CD14-positive monocyte (primary cell): Measurements from ENCODE around the gene PRRC2A. TPM values are rescaled to one million over a fixed set of nuclear protein-coding genes. Genes with fewer than 3 reads are reported as not detected.

Source experiments
- DNase-seq, 3 donors: peaks; one replicate each; pipeline ENCODE4 v3.0.0-alpha.2; 2011 to 2022
- H2AFZ ChIP-seq: 2 replicates; pipeline ENCODE4 v1.6.0; 2012; ENCODE audit warnings: mild to moderate bottlenecking, low read depth, low read length, inconsistent platforms; ENCODE audit not compliant: insufficient read depth, poor library complexity, severe bottlenecking
- H3K27ac ChIP-seq, 2 donors: 1 replicate in 1 of 2; 2 replicates in 1 of 2; pipeline ENCODE4 v1.5.1; 2012 to 2013; ENCODE audit warnings: low read length in 2 of 2, control low read depth in 1 of 2, inconsistent platforms in 1 of 2, low read depth in 1 of 2, mild to moderate bottlenecking in 1 of 2
- H3K27me3 ChIP-seq, 2 donors: one replicate each; pipeline versions ENCODE4 v1.6.0 to v1.6.1; 2011 to 2013; ENCODE audit warnings: low read length in 2 of 2; ENCODE audit not compliant: control insufficient read depth in 2 of 2, insufficient read depth in 2 of 2
- H3K36me3 ChIP-seq, 2 donors: replicated peaks in 1 of 2; 1 replicate in 1 of 2; 2 replicates in 1 of 2; pipeline versions ENCODE4 v1.5.1 to v1.6.1; 2012 to 2013; ENCODE audit warnings: low read length in 2 of 2, control low read depth in 1 of 2, inconsistent platforms in 1 of 2, mild to moderate bottlenecking in 1 of 2; ENCODE audit not compliant: insufficient read depth in 2 of 2, control insufficient read depth in 1 of 2
- H3K4me1 ChIP-seq, 2 donors: 1 replicate in 1 of 2; 2 replicates in 1 of 2; pipeline versions ENCODE4 v1.5.1 to v1.6.1; 2012 to 2013; ENCODE audit warnings: low read length in 2 of 2, control low read depth in 1 of 2, inconsistent platforms in 1 of 2, mild to moderate bottlenecking in 1 of 2, moderate library complexity in 1 of 2; ENCODE audit not compliant: insufficient read depth in 2 of 2, control insufficient read depth in 1 of 2
- H3K4me2 ChIP-seq: replicated peaks from 2 replicates; pipeline ENCODE3; 2012; ENCODE audit warnings: low read length, moderate library complexity, mild to moderate bottlenecking; ENCODE audit not compliant: poor library complexity, severe bottlenecking; ENCODE audit errors: extremely low read depth
- H3K4me3 ChIP-seq, 3 experiments: fragments of 200-600 bp in 1 of 3; sonication (generic) in 1 of 3; replicated peaks in 1 of 3; 1 replicate in 2 of 3; 2 replicates in 1 of 3; pipeline ENCODE4 v1.5.1; 2011 to 2013; ENCODE audit warnings: low read length in 3 of 3, mild to moderate bottlenecking in 3 of 3, control low read depth in 2 of 3, low read depth in 2 of 3, inconsistent platforms in 1 of 3, moderate library complexity in 1 of 3
- H3K79me2 ChIP-seq: 2 replicates; pipeline ENCODE4 v1.6.0; 2012; ENCODE audit warnings: mild to moderate bottlenecking, control low read depth, inconsistent platforms, low read length, moderate library complexity; ENCODE audit not compliant: insufficient read depth
- H3K9ac ChIP-seq: 2 replicates; pipeline ENCODE4 v1.6.0; 2017; ENCODE audit warnings: low read length, mild to moderate bottlenecking; ENCODE audit not compliant: insufficient read depth, poor library complexity, severe bottlenecking
- H3K9me3 ChIP-seq, 2 donors: replicated peaks in 1 of 2; 1 replicate in 1 of 2; 2 replicates in 1 of 2; pipeline versions ENCODE4 v1.5.1 to v1.6.1; 2012 to 2013; ENCODE audit warnings: low read length in 2 of 2, control low read depth in 1 of 2; ENCODE audit not compliant: control insufficient read depth in 1 of 2, insufficient read depth in 1 of 2
- H4K20me1 ChIP-seq: 2 replicates; pipeline ENCODE4 v1.6.0; 2012; ENCODE audit warnings: mild to moderate bottlenecking, low read length, control low read depth, moderate library complexity; ENCODE audit not compliant: insufficient read depth
- H3K27ac Mint-ChIP-seq, 7 donors: one replicate each; pipeline ENCODE4 v1.8.0; 2020; ENCODE audit warnings: mild to moderate bottlenecking in 7 of 7, mixed read lengths in 7 of 7, moderate library complexity in 6 of 7, inconsistent platforms in 2 of 7
- H3K27me3 Mint-ChIP-seq, 3 donors: one replicate each; pipeline ENCODE4 v1.8.0; 2021 to 2022; ENCODE audit warnings: low read depth in 3 of 3, mild to moderate bottlenecking in 3 of 3, mixed read lengths in 3 of 3, moderate library complexity in 3 of 3, inconsistent platforms in 1 of 3
- H3K36me3 Mint-ChIP-seq, 2 donors: one replicate each; pipeline ENCODE4 v1.8.0; 2020; ENCODE audit warnings: mixed read lengths in 2 of 2, inconsistent platforms in 1 of 2, mild to moderate bottlenecking in 1 of 2
- H3K4me1 Mint-ChIP-seq: one replicate; pipeline ENCODE4 v1.8.0; 2020; ENCODE audit warnings: mild to moderate bottlenecking, mixed read lengths
- H3K4me3 Mint-ChIP-seq, 2 donors: one replicate each; pipeline ENCODE4 v1.8.0; 2020; ENCODE audit warnings: mild to moderate bottlenecking in 2 of 2, mixed read lengths in 2 of 2, moderate library complexity in 1 of 2
- H3K9me3 Mint-ChIP-seq, 7 donors: one replicate each; pipeline ENCODE4 v1.8.0; 2020 to 2022; ENCODE audit warnings: mixed read lengths in 7 of 7, mild to moderate bottlenecking in 6 of 7, moderate library complexity in 6 of 7, inconsistent platforms in 2 of 7
- WGBS: methylation state at CpG from one replicate; pipeline ENCODE4 v1.1.5; 2013; ENCODE audit warnings: missing lambda C conversion rate; ENCODE audit not compliant: insufficient coverage; 5-methylcytosine and 5-hydroxymethylcytosine counted together
- intact Hi-C, 2 donors: fragments of 100-400 bp; cut with micrococcal nuclease; formaldehyde crosslinking; loops; one replicate each; pipeline versions ENCODE4 v1.15.0 to v1.15.1; 2023
- polyA plus RNA-seq, 3 donors: library from polyadenylated mRNA; depleted of rRNA in 1 of 3; unstranded in 2 of 3; stranded (reverse) in 1 of 3; fragments of 300-500 nt in 2 of 3; fragments of >200 nt in 1 of 3; fragmentation: Illumina TruSeq in 2 of 3; gene quantifications; 1 replicate in 2 of 3; 2 replicates in 1 of 3; pipeline ENCODE4 v1.2.3, GENCODE V29; 2012 to 2021
- TF ChIP-seq, protein P1 (sequence below): fragments of 200-600 bp; IDR thresholded peaks from one replicate; pipeline ENCODE4 v1.8.0; 2022; ENCODE audit warnings: antibody characterized with exemption, mild to moderate bottlenecking

Gene PRRC2A
- polyA plus RNA-seq, 3 donors: 1.2 to 76.7 (median 2.3) TPM

DNA sequence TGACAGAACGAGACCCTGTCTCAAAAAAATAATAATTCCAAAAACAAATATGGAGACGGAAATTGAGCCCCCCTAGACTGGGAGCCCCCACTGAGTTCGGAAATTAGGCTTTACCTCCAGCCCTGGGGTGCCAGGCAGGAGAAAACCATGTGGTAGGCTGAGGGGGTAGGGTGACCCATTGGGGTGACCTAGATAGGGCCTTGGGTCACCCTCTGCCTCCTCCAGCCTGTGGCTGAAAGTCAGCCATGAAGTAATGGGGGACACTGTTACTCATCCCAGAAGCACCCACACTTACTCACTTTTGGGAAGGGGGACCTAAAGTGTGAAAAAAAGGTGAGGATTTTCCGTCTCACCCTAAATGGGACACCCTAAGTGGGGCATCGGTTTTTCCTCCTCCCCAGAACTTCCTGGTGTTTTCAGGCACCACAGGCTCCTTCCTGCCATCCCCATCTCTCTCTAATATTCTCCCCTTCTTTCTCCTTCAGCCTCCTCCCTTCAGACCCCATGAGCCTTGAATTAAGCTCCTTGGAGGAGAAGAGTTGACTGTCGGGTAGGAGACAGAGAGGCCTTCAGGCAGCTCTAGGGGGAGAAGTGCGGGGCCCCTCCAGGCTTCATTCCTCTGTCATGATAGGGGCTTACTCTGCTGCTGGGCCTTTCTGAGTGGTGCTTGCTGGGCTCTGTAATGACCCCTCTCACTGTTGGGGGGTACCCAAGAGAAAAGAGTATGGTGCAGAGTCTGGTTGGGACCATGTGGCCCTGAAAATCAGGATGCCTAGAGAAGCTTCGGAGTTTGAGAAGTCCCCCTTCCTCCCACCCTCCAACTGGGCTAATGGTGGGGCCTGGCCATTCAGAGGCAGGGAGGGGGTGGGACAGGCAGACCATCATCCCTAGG is 40.7 kb upstream of the PRRC2A start:
- Histone ChIP-seq H3K4me2 (peak overlapping the region; percentile 98), H3K4me3 (peak overlapping the region in 2 of 3 experiments; percentile 84 to 94), H3K27ac (no peak overlapping the region), H3K27me3 (no peaks in the 10 kb centered on the region), H3K4me1 (peaks cover 81 to 94% of the 10 kb centered on the region in 2 donors), H2AFZ (peak overlapping the region; percentile 88), H3K79me2 (peaks cover 75% of the 10 kb centered on the region), H3K9ac (peak overlapping the region; percentile 71), H4K20me1 (peaks cover 39% of the 10 kb centered on the region), H3K9me3 (no peaks in the 10 kb centered on the region), H3K36me3 (peaks cover 18 to 25% of the 10 kb centered on the region in 2 donors)
- DNase-seq: peak in 1 of 3 donors; percentile 30
- Mint-ChIP-seq H3K4me1 (peaks cover 88% of the 10 kb centered on the region), H3K27me3 (peaks cover 0 to 2% (median 1%) of the 10 kb centered on the region in 3 donors), H3K36me3 (peaks cover 31 to 36% of the 10 kb centered on the region in 2 donors), H3K9me3 (peaks cover 0 to 3% (median 0%) of the 10 kb centered on the region in 7 donors), H3K4me3 (peak overlapping the region; percentile 93 to 95), H3K27ac (peak overlapping the region in 6 of 7 donors; percentile 28 to 93 (median 82))
- intact Hi-C loops: loop anchor here in 1 of 2 donors (2.0 kb wide), 1 partner anchor 17 kb away; no protein-coding TSS in a partner anchor
- WGBS: 100% methylated on average over 1 of the region's 8 CpGs
- TF ChIP-seq, protein P1, sequence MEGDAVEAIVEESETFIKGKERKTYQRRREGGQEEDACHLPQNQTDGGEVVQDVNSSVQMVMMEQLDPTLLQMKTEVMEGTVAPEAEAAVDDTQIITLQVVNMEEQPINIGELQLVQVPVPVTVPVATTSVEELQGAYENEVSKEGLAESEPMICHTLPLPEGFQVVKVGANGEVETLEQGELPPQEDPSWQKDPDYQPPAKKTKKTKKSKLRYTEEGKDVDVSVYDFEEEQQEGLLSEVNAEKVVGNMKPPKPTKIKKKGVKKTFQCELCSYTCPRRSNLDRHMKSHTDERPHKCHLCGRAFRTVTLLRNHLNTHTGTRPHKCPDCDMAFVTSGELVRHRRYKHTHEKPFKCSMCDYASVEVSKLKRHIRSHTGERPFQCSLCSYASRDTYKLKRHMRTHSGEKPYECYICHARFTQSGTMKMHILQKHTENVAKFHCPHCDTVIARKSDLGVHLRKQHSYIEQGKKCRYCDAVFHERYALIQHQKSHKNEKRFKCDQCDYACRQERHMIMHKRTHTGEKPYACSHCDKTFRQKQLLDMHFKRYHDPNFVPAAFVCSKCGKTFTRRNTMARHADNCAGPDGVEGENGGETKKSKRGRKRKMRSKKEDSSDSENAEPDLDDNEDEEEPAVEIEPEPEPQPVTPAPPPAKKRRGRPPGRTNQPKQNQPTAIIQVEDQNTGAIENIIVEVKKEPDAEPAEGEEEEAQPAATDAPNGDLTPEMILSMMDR: no peak

DNA sequence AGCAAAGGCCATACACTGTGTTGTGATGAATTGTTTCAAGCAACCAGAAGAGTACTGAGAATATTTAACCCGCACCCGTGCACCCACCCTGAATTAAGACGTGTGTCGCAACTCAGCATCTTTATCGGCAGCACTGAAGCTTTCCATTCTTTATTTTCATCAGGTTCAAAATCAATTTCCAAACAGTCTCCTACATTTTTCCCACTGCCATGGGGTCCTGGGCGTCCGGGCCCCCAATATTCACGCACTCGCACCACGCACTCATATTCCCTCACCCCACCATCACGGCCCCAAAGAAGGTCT is 40.1 kb upstream of the PRRC2A start:
- Histone ChIP-seq H3K27me3 (no peaks in the 10 kb centered on the region), H2AFZ (peak overlapping the region; percentile 88), H4K20me1 (peaks cover 39% of the 10 kb centered on the region), H3K4me2 (peak overlapping the region; percentile 98), H3K4me1 (peaks cover 81 to 94% of the 10 kb centered on the region in 2 donors), H3K27ac (peak overlapping the region in 1 of 2 donors; percentile 75), H3K36me3 (peaks cover 18 to 25% of the 10 kb centered on the region in 2 donors), H3K4me3 (peak overlapping the region; percentile 83 to 94 (median 84)), H3K9me3 (no peaks in the 10 kb centered on the region), H3K79me2 (peaks cover 73% of the 10 kb centered on the region), H3K9ac (peak overlapping the region; percentile 71)
- Mint-ChIP-seq H3K4me1 (peaks cover 88% of the 10 kb centered on the region), H3K4me3 (peak overlapping the region; percentile 93 to 95), H3K27me3 (peaks cover 0 to 1% (median 1%) of the 10 kb centered on the region in 3 donors), H3K27ac (peak overlapping the region; percentile 78 to 93 (median 88)), H3K9me3 (peaks cover 0 to 3% (median 0%) of the 10 kb centered on the region in 7 donors), H3K36me3 (peaks cover 31 to 36% of the 10 kb centered on the region in 2 donors)
- WGBS: 27% methylated on average over 11 of the region's 11 CpGs
- DNase-seq: no peak
- TF ChIP-seq, protein P1: no peak
- intact Hi-C loops: loop anchor here in 1 of 2 donors (2.0 kb wide), 1 partner anchor 16 kb away; no protein-coding TSS in a partner anchor
